K562 (cell line): ENCODE data around the gene TPD52L1. TPM values are rescaled to one million over a fixed set of nuclear protein-coding genes. Genes with fewer than 3 reads are reported as not detected.
A peak's percentile ranks its signal among the peaks of the same experiment; 100 is the strongest.

Source experiments
- ADNP ChIP-seq: fragments of 200-800 bp; sonication (Bioruptor generic); IDR thresholded peaks from 2 replicates; pipeline ENCODE4 v1.6.1; 2016; ENCODE audit warnings: missing genetic modification characterization, missing compliant biosample characterization
- CHD2 ChIP-seq: IDR thresholded peaks from 2 replicates; pipeline ENCODE4 v1.6.1; 2011; ENCODE audit warnings: low read depth, low read length
- E2F5 ChIP-seq: sonication (generic); formaldehyde crosslinking; IDR thresholded peaks from 2 replicates; pipeline ENCODE4 v1.8.0; 2022; ENCODE audit warnings: mild to moderate bottlenecking, missing genetic modification reagents
- FOSL1 ChIP-seq: fragments of 200-800 bp; sonication (Bioruptor generic); conservative IDR thresholded peaks from 2 replicates; pipeline ENCODE4 v1.6.1; 2016; ENCODE audit warnings: missing genetic modification characterization, missing compliant biosample characterization
- FOXM1 ChIP-seq, 2 experiments: fragments of 450-650 bp in 1 of 2; sonication (generic) in 1 of 2; formaldehyde crosslinking in 1 of 2; IDR thresholded peaks; 2 replicates each; pipeline versions ENCODE4 v1.6.1 to v1.9.0; 2017 to 2022; ENCODE audit warnings: low read depth in 2 of 2, mild to moderate bottlenecking in 2 of 2, missing genetic modification reagents in 1 of 2, moderate library complexity in 1 of 2
- PREB ChIP-seq: sonication (generic); formaldehyde crosslinking; IDR thresholded peaks from 2 replicates; pipeline ENCODE4 v1.8.1; 2023; ENCODE audit warnings: mild to moderate bottlenecking, missing genetic modification reagents
- RAD21 ChIP-seq, 2 experiments: fragments of 250-450 bp in 1 of 2; fragments of 450-650 bp in 1 of 2; sonication (Bioruptor Pico) in 1 of 2; formaldehyde crosslinking in 1 of 2; IDR thresholded peaks in 1 of 2; conservative IDR thresholded peaks in 1 of 2; 2 replicates each; pipeline versions ENCODE4 v1.4.0 to v1.8.0; 2020 to 2022; ENCODE audit warnings: mild to moderate bottlenecking in 2 of 2, moderate library complexity in 1 of 2
- RBM34 ChIP-seq: fragments of 200-400 bp; formaldehyde crosslinking; IDR thresholded peaks from 2 replicates; pipeline ENCODE4 v1.6.1; 2018; ENCODE audit warnings: low read length, borderline replicate concordance; ENCODE audit not compliant: insufficient read depth
- RUNX1 ChIP-seq: sonication (generic); IDR thresholded peaks from 2 replicates; pipeline ENCODE4 v1.6.1; 2016; ENCODE audit warnings: antibody characterized with exemption, low read depth
- SETDB1 ChIP-seq: IDR thresholded peaks from one replicate; pipeline ENCODE4 v1.6.1; 2012; ENCODE audit warnings: low read length, control low read depth, inconsistent platforms
- SIRT6 ChIP-seq: IDR thresholded peaks from one replicate; pipeline ENCODE4 v1.6.1; 2012; ENCODE audit warnings: low read depth, mild to moderate bottlenecking, control low read depth, inconsistent platforms, low read length, moderate library complexity
- SREBF2 ChIP-seq: sonication (generic); formaldehyde crosslinking; IDR thresholded peaks from 2 replicates; pipeline ENCODE4 v1.4.0; 2020; ENCODE audit warnings: mild to moderate bottlenecking, missing genetic modification reagents
- SRSF1 ChIP-seq: fragments of 200-400 bp; formaldehyde crosslinking; IDR thresholded peaks from 2 replicates; pipeline ENCODE4 v1.6.1; 2017; ENCODE audit warnings: mild to moderate bottlenecking, low read depth, low read length, moderate library complexity
- TEAD2 ChIP-seq: fragments of 450-650 bp; IDR thresholded peaks from 2 replicates; pipeline ENCODE4 v1.6.1; 2016; ENCODE audit warnings: missing genetic modification characterization, control low read depth, missing compliant biosample characterization
- THRAP3 ChIP-seq: fragments of 450-650 bp; IDR thresholded peaks from 2 replicates; pipeline ENCODE4 v1.6.1; 2016; ENCODE audit warnings: mild to moderate bottlenecking, inconsistent platforms, borderline replicate concordance
- ZNF24 ChIP-seq: fragments of 450-650 bp; IDR thresholded peaks from 2 replicates; pipeline ENCODE4 v1.6.1; 2016
- polyA plus RNA-seq, 8 experiments: library from polyadenylated mRNA; depleted of rRNA in 4 of 8; stranded (reverse) in 5 of 8; unstranded in 3 of 8; fragments of >200 nt; fragmentation: Nextera tagmentation in 2 of 8; fragmentation: Illumina TruSeq in 1 of 8; extraction: Ambion mirVana in 2 of 8; extraction: Trizol in 1 of 8; gene quantifications; 2 replicates each; pipeline versions ENCODE4 v1.2.1 to v1.2.3, GENCODE V29; 2011 to 2014; ENCODE audit warnings: inconsistent platforms in 1 of 8, missing spikeins in 1 of 8
- total RNA-seq, 7 experiments: library from RNA; depleted of rRNA in 6 of 7; stranded (reverse); fragments of >200 nt in 6 of 7; fragmentation: Illumina TruSeq in 2 of 7; extraction: Trizol in 2 of 7; gene quantifications; 2 replicates each; pipeline versions ENCODE4 v1.2.1 to v1.2.3, GENCODE V29; 2011 to 2021; ENCODE audit warnings: low replicate concordance in 1 of 7
- TF ChIP-seq, protein P1 (sequence below): IDR thresholded peaks from 3 replicates; pipeline ENCODE4 v1.6.1; 2011; ENCODE audit warnings: borderline replicate concordance, mild to moderate bottlenecking, moderate library complexity; ENCODE audit not compliant: insufficient read length; ENCODE audit errors: extremely low read depth
- TF ChIP-seq, protein P2 (sequence below), 3 experiments: fragments of 200-800 bp in 1 of 3; fragments of 250-450 bp in 1 of 3; fragments of 450-650 bp in 1 of 3; sonication (Bioruptor Pico) in 1 of 3; sonication (Bioruptor generic) in 1 of 3; formaldehyde crosslinking in 1 of 3; IDR thresholded peaks; 2 replicates each; pipeline versions ENCODE4 v1.6.1 to v1.8.0; 2016 to 2022; ENCODE audit warnings: mild to moderate bottlenecking in 2 of 3, missing genetic modification characterization in 2 of 3, missing compliant biosample characterization in 1 of 3, moderate library complexity in 1 of 3

The TPD52L1 gene
- total and polyA plus RNA-seq, 9 of the 15 experiments (the other 6 are each of a cell fraction or from before 2014, with no cell fraction given) = 12.9 to 149 (median 75.7) TPM

DNA sequence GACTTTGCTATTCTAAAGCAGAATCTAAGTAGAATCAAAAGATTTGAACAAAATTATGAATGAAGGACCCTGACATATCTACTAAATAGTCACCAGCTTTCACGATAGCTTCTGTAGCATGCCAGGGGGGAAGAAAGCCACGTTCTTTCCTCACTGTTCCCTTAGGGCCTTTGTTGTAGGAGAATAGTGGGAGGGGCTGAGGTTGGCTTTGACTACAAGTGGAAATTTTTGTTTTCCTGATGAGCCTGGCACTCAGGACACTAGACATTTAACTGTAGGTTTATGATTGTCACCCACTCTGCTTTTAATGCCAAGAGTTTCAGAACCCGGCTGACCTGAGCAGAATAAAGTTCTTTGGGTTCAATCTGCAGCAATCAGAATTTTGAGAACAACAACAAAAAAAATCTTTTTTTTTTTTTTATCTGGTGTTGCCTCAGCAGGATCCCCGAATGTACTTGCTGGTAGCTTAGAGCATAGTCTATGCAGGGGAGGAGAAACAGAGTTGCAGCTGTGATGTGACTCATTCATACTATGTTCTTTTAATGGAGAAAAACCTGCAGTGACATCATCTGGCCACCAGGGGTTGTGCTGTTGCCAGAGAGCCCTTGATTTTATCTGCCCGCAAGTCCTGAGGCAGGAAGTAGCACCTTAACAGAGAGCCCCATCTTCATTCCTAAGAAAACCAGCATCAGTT is 38.5 kb downstream of the TPD52L1 start (continued):
- TF ChIP-seq, protein P1, sequence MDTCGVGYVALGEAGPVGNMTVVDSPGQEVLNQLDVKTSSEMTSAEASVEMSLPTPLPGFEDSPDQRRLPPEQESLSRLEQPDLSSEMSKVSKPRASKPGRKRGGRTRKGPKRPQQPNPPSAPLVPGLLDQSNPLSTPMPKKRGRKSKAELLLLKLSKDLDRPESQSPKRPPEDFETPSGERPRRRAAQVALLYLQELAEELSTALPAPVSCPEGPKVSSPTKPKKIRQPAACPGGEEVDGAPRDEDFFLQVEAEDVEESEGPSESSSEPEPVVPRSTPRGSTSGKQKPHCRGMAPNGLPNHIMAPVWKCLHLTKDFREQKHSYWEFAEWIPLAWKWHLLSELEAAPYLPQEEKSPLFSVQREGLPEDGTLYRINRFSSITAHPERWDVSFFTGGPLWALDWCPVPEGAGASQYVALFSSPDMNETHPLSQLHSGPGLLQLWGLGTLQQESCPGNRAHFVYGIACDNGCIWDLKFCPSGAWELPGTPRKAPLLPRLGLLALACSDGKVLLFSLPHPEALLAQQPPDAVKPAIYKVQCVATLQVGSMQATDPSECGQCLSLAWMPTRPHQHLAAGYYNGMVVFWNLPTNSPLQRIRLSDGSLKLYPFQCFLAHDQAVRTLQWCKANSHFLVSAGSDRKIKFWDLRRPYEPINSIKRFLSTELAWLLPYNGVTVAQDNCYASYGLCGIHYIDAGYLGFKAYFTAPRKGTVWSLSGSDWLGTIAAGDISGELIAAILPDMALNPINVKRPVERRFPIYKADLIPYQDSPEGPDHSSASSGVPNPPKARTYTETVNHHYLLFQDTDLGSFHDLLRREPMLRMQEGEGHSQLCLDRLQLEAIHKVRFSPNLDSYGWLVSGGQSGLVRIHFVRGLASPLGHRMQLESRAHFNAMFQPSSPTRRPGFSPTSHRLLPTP = no peak
- no peak for TF ChIP-seq SETDB1
- no peak for TF ChIP-seq SRSF1
- TF ChIP-seq FOXM1 (IDR thresholded peaks at IDR 0.05; ENCODE audit: low read depth) = 0 out of 2 replicates have a peak, but pooled peaks have one; percentile 41
- TF ChIP-seq FOXM1 (CRISPR knock-in tag; IDR thresholded peaks at IDR 0.05; ENCODE audit: low read depth) = no peak
- TF ChIP-seq, protein P2, sequence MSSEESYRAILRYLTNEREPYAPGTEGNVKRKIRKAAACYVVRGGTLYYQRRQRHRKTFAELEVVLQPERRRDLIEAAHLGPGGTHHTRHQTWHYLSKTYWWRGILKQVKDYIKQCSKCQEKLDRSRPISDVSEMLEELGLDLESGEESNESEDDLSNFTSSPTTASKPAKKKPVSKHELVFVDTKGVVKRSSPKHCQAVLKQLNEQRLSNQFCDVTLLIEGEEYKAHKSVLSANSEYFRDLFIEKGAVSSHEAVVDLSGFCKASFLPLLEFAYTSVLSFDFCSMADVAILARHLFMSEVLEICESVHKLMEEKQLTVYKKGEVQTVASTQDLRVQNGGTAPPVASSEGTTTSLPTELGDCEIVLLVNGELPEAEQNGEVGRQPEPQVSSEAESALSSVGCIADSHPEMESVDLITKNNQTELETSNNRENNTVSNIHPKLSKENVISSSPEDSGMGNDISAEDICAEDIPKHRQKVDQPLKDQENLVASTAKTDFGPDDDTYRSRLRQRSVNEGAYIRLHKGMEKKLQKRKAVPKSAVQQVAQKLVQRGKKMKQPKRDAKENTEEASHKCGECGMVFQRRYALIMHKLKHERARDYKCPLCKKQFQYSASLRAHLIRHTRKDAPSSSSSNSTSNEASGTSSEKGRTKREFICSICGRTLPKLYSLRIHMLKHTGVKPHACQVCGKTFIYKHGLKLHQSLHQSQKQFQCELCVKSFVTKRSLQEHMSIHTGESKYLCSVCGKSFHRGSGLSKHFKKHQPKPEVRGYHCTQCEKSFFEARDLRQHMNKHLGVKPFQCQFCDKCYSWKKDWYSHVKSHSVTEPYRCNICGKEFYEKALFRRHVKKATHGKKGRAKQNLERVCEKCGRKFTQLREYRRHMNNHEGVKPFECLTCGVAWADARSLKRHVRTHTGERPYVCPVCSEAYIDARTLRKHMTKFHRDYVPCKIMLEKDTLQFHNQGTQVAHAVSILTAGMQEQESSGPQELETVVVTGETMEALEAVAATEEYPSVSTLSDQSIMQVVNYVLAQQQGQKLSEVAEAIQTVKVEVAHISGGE (CRISPR knock-in tag; IDR thresholded peaks at IDR 0.05) = peak in 1 of 3 experiments; percentile 86; a peak in 2 of 6 replicates
- no peak for TF ChIP-seq THRAP3
- peak; percentile 91 for TF ChIP-seq FOSL1 (tag)
- TF ChIP-seq PREB (CRISPR knock-in tag) = no peak
- TF ChIP-seq E2F5 = no peak
- no peak for TF ChIP-seq TEAD2 (tag)
- no peak for TF ChIP-seq ADNP
- no peak for TF ChIP-seq ZNF24
- TF ChIP-seq SREBF2 = no peak
- TF ChIP-seq CHD2 = no peak
- TF ChIP-seq RBM34 = no peak
- no peak for TF ChIP-seq RUNX1
- TF ChIP-seq RAD21 (CRISPR knock-in tag; conservative IDR thresholded peaks at IDR 0.05 in 1 of 2, IDR thresholded peaks at IDR 0.05 in 1 of 2) = peak; percentile 61 to 72
- no peak for TF ChIP-seq SIRT6
